ENCODE data around the gene GALT.

- TF ChIP-seq POLR2A (IDR thresholded peaks at IDR 0.05), result no peak
- no peak for TF ChIP-seq CTCF (IDR thresholded peaks at IDR 0.05)
These were observed 9.6 kb upstream of the GALT start for GRCh38 chr9:34636791-34637355.

Measured in breast epithelium (tissue), 3 donors.